H1 (cell line): ENCODE data around the gene TAS2R38. TPM values are rescaled to one million over a fixed set of nuclear protein-coding genes. Genes with fewer than 3 reads are reported as not detected.

Experiments
- CTCF ChIA-PET: fragments of 300-600 bp; sonication (Branson Sonifier 250); formaldehyde crosslinking; loops from one replicate; lab custom pipeline; 2021; ENCODE audit not compliant: partially characterized antibody; lab: Charles Lee
- POLR2A ChIA-PET: fragments of 300-600 bp; sonication (Branson Sonifier 250); formaldehyde crosslinking; loops from one replicate; lab custom pipeline; 2021; ENCODE audit warnings: inconsistent platforms; ENCODE audit not compliant: partially characterized antibody; lab: Charles Lee
- DNase-seq, 2 experiments: peaks; one replicate each; pipeline versions ENCODE4 v3.0.0 to v3.0.0-alpha.2; 2010 to 2022; ENCODE audit warnings: low spot score in 2 of 2, low read depth in 1 of 2, mixed read lengths in 1 of 2
- FAIRE-seq: peaks from 2 replicates; lab custom pipeline; 2011; peaks lifted over from hg19 to GRCh38; lab: Jason Lieb, UNC
- H2AFZ ChIP-seq: 2 replicates; pipeline ENCODE4 v1.8.1; 2012; ENCODE audit warnings: low read length, inconsistent platforms
- H2AK5ac ChIP-seq: 2 replicates; pipeline ENCODE4 v1.6.1; 2013; ENCODE audit warnings: low read depth, low read length
- H2BK120ac ChIP-seq: replicated peaks from 2 replicates; pipeline ENCODE3; 2013; ENCODE audit warnings: low read depth, low read length, inconsistent platforms
- H2BK12ac ChIP-seq: 2 replicates; pipeline ENCODE4 v1.6.1; 2013; ENCODE audit warnings: low read depth, low read length
- H2BK15ac ChIP-seq: 2 replicates; pipeline ENCODE4 v1.6.1; 2013; ENCODE audit warnings: low read length
- H2BK20ac ChIP-seq: 2 replicates; pipeline ENCODE4 v1.6.1; 2013; ENCODE audit warnings: low read length
- H2BK5ac ChIP-seq: 2 replicates; pipeline ENCODE4 v1.6.1; 2013; ENCODE audit warnings: low read depth, low read length
- H3K14ac ChIP-seq: 2 replicates; pipeline ENCODE4 v1.6.1; 2013; ENCODE audit warnings: inconsistent platforms; ENCODE audit not compliant: insufficient read length
- H3K18ac ChIP-seq: 2 replicates; pipeline ENCODE4 v1.6.1; 2013; ENCODE audit warnings: low read length; ENCODE audit errors: extremely low read depth
- H3K23ac ChIP-seq: 2 replicates; pipeline ENCODE4 v1.6.1; 2013; ENCODE audit warnings: inconsistent platforms; ENCODE audit not compliant: insufficient read length
- H3K23me2 ChIP-seq: 2 replicates; pipeline ENCODE4 v1.6.1; 2013; ENCODE audit warnings: low read depth, low read length
- H3K27ac ChIP-seq: 2 replicates; pipeline ENCODE4 v1.6.1; 2011; ENCODE audit warnings: low read depth, low read length, inconsistent platforms
- H3K27me3 ChIP-seq, 4 experiments: replicated peaks in 1 of 4; 1 replicate in 1 of 4; 2 replicates in 3 of 4; pipeline versions ENCODE4 v1.6.1 to v1.8.1; 2011 to 2013; ENCODE audit warnings: low read length in 3 of 4, mild to moderate bottlenecking in 3 of 4, inconsistent platforms in 2 of 4, mixed read lengths in 2 of 4, moderate library complexity in 1 of 4; ENCODE audit not compliant: control insufficient read depth in 3 of 4, insufficient read depth in 3 of 4; ENCODE audit errors: extremely low read depth in 1 of 4
- H3K36me3 ChIP-seq, 4 experiments: 2 replicates each; pipeline versions ENCODE4 v1.6.1 to v1.8.1; 2011 to 2013; ENCODE audit warnings: mild to moderate bottlenecking in 4 of 4, low read length in 3 of 4, moderate library complexity in 2 of 4, control low read depth in 1 of 4, inconsistent platforms in 1 of 4; ENCODE audit not compliant: insufficient read depth in 4 of 4, control insufficient read depth in 2 of 4
- H3K4ac ChIP-seq: replicated peaks from 2 replicates; pipeline ENCODE3; 2013; ENCODE audit warnings: low read length, low read depth, mixed read lengths, inconsistent platforms; ENCODE audit not compliant: insufficient read length
- H3K4me1 ChIP-seq, 4 experiments: replicated peaks in 1 of 4; 1 replicate in 1 of 4; 2 replicates in 3 of 4; pipeline versions ENCODE4 v1.6.1 to v1.8.1; 2011 to 2013; ENCODE audit warnings: low read length in 3 of 4, inconsistent platforms in 2 of 4, mixed read lengths in 1 of 4; ENCODE audit not compliant: insufficient read depth in 4 of 4, control insufficient read depth in 3 of 4
- H3K4me2 ChIP-seq, 2 experiments: 2 replicates each; pipeline versions ENCODE4 v1.6.1 to v1.8.1; 2011 to 2013; ENCODE audit warnings: low read depth in 2 of 2, low read length in 2 of 2, control low read depth in 1 of 2, inconsistent platforms in 1 of 2, mild to moderate bottlenecking in 1 of 2; ENCODE audit not compliant: insufficient read depth in 1 of 2
- H3K4me3 ChIP-seq, 4 experiments: fragments of 200-600, 300-600 bp in 1 of 4; sonication (generic), shearing (Covaris generic), sonication (Bioruptor Twin) in 1 of 4; 2 replicates each; pipeline versions ENCODE4 v1.5.1 to v1.8.1; 2011 to 2016; ENCODE audit warnings: low read length in 4 of 4, low read depth in 3 of 4, control low read depth in 2 of 4, inconsistent platforms in 2 of 4, mild to moderate bottlenecking in 2 of 4, mixed read lengths in 1 of 4, moderate library complexity in 1 of 4; ENCODE audit not compliant: insufficient read depth in 2 of 4; ENCODE audit errors: extremely low read depth in 1 of 4
- H3K56ac ChIP-seq: replicated peaks from 2 replicates; pipeline ENCODE3; 2013; ENCODE audit warnings: low read depth, mild to moderate bottlenecking, mixed read lengths, low read length, inconsistent platforms; ENCODE audit not compliant: insufficient read length
- H3K79me1 ChIP-seq: 2 replicates; pipeline ENCODE4 v1.6.1; 2013; ENCODE audit warnings: low read depth, low read length, control low read depth
- H3K79me2 ChIP-seq, 2 experiments: 2 replicates each; pipeline versions ENCODE4 v1.6.1 to v1.8.1; 2012 to 2013; ENCODE audit warnings: low read length in 2 of 2, mild to moderate bottlenecking in 2 of 2, inconsistent platforms in 1 of 2; ENCODE audit not compliant: insufficient read depth in 2 of 2, control insufficient read depth in 1 of 2
- H3K9ac ChIP-seq, 4 experiments: replicated peaks in 1 of 4; 1 replicate in 1 of 4; 2 replicates in 3 of 4; pipeline versions ENCODE4 v1.6.1 to v1.8.1; 2011 to 2013; ENCODE audit warnings: low read depth in 3 of 4, low read length in 3 of 4, control low read depth in 2 of 4, mild to moderate bottlenecking in 2 of 4, moderate library complexity in 2 of 4, inconsistent platforms in 1 of 4; ENCODE audit errors: extremely low read depth in 1 of 4
- H3K9me3 ChIP-seq, 2 experiments: 2 replicates each; pipeline versions ENCODE4 v1.6.1 to v1.8.1; 2012 to 2013; ENCODE audit warnings: mild to moderate bottlenecking in 2 of 2, moderate library complexity in 2 of 2, control low read depth in 1 of 2, inconsistent platforms in 1 of 2, low read depth in 1 of 2, low read length in 1 of 2, mixed read lengths in 1 of 2; ENCODE audit not compliant: insufficient read depth in 2 of 2
- H4K20me1 ChIP-seq, 2 experiments: replicated peaks in 1 of 2; 2 replicates each; pipeline versions ENCODE3 to v1.8.1; 2011 to 2013; ENCODE audit warnings: inconsistent platforms in 2 of 2, low read length in 2 of 2, mild to moderate bottlenecking in 1 of 2; ENCODE audit not compliant: insufficient read depth in 2 of 2, control insufficient read depth in 1 of 2
- H4K5ac ChIP-seq: 2 replicates; pipeline ENCODE4 v1.6.1; 2013; ENCODE audit warnings: low read length, low read depth, mixed read lengths, inconsistent platforms; ENCODE audit not compliant: insufficient read length
- H4K8ac ChIP-seq: 2 replicates; pipeline ENCODE4 v1.8.0; 2013; ENCODE audit warnings: mild to moderate bottlenecking, moderate library complexity, low read length, inconsistent platforms; ENCODE audit not compliant: insufficient read depth; ENCODE audit errors: extremely low read depth
- H4K91ac ChIP-seq: replicated peaks from 2 replicates; pipeline ENCODE3; 2013; ENCODE audit warnings: low read length, mixed read lengths, inconsistent platforms; ENCODE audit not compliant: insufficient read length
- SP1 ChIP-seq: IDR thresholded peaks from 2 replicates; pipeline ENCODE4 v1.6.1; 2011; ENCODE audit warnings: low read depth, low read length
- WGBS, 2 experiments: shearing (Covaris generic) in 1 of 2; methylation state at CpG; one replicate each; pipeline versions ENCODE4 v1.1.6 to v1.1.7; 2013 to 2015; ENCODE audit warnings: low lambda C conversion rate in 2 of 2, mixed read lengths in 2 of 2, inconsistent platforms in 1 of 2, low coverage in 1 of 2, missing lambda C conversion rate in 1 of 2; ENCODE audit not compliant: insufficient replicate concordance in 2 of 2, insufficient coverage in 1 of 2, insufficient read length in 1 of 2; ENCODE audit errors: extremely low coverage in 1 of 2, missing lambda C conversion rate in 1 of 2; 5-methylcytosine and 5-hydroxymethylcytosine counted together
- polyA plus RNA-seq, 7 experiments: library from polyadenylated mRNA; depleted of rRNA in 3 of 7; stranded (reverse) in 5 of 7; unstranded in 2 of 7; fragments of >200 nt in 5 of 7; fragments of 200-250 nt in 2 of 7; gene quantifications; 1 replicate in 5 of 7; 2 replicates in 1 of 7; 4 replicates in 1 of 7; pipeline versions ENCODE4 v1.2.1 to v1.2.3, GENCODE V29; 2011 to 2013; ENCODE audit warnings: missing spikeins in 2 of 7, mixed read lengths in 2 of 7
- total RNA-seq: library from RNA; stranded (reverse); fragmentation: NEBNext Ultra II Directional; extraction: Animal tissue kit (Norgen Biotek cat#: 25700); gene quantifications from 2 replicates; pipeline ENCODE4 v1.2.1, GENCODE V29; 2021

Gene TAS2R38
- total and polyA plus RNA-seq, 2 of the 8 experiments (the other 6 are each of a cell fraction or from before 2014, with no cell fraction given), result 0.11 TPM; not detected in 1

DNA sequence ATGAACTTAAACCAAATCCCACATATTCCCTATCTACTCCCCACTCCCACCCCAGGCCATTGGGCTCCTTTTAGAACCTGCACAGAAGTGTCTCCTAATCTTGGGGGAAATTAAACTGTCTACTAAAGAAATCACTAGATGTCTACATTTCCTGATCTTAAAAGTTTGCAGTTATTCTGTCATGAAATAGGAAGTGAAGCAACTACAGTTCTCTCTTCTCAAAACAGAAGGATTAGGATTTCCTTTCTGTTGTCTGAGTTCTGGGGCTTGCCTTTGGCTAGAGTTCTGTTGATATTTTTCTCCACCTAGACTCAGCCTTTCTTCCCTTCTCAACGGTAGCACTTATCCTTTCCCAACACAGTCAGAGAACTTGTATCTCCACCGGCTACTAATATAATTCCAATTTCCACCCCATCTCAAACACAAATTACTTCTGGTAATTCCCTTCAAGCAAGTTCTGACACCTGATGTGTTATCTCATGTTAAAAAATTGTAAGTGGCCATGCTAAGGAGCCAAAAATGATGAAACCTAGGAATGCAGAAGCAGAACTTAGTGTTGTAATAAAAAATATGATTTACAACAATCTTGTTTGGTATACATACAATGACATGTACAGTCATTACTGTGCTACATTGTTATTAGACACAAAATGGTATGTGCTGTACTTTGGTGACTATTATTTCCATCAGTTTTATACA, 45.3 kb downstream of the TAS2R38 start:
- POLR2A ChIA-PET, result no interaction called here
- Histone ChIP-seq H3K4me1 (peaks cover 0 to 3% (median 1%) of the 10 kb centered on the region in 4 experiments; a peak in 2 of 7 replicates), H3K23me2 (peaks cover 2% of the 10 kb centered on the region; the same call in 1 of the 2 replicates), H2BK5ac (no peak overlapping the region), H2BK120ac (no peak overlapping the region), H2AFZ (no peak overlapping the region), H2BK15ac (no peak overlapping the region), H3K4ac (no peak overlapping the region), H3K4me2 (no peak overlapping the region), H3K27me3 (no peaks in the 10 kb centered on the region), H3K36me3 (no peaks in the 10 kb centered on the region), H3K79me1 (no peaks in the 10 kb centered on the region), H3K14ac (no peak overlapping the region), H2BK20ac (no peak overlapping the region), H4K8ac (no peak overlapping the region), H4K91ac (no peak overlapping the region), H3K56ac (no peak overlapping the region), H4K20me1 (no peaks in the 10 kb centered on the region), H3K9ac (no peak overlapping the region), H3K27ac (no peak overlapping the region), H3K79me2 (no peaks in the 10 kb centered on the region), H2BK12ac (no peak overlapping the region), H4K5ac (no peak overlapping the region), H3K23ac (no peak overlapping the region), H3K9me3 (no peaks in the 10 kb centered on the region), H2AK5ac (no peak overlapping the region), H3K4me3 (no peak overlapping the region), H3K18ac (no peak overlapping the region)
- no peak for TF ChIP-seq SP1
- DNase-seq (no peak), FAIRE-seq (no peak)
- CTCF ChIA-PET, result interaction anchor here (0.9 kb wide), 1 partner anchor 46 kb away, joined by 3 read pairs; no protein-coding TSS in a partner anchor
- 89% methylated on average over 2 of the region's 2 CpGs; no CpG with 5 or more reads in 1 of the 2 experiments for WGBS, 2 experiments

Other genes with a start within 250 kb of the TAS2R38 start
- gene SSBP1, start 235.4 kb downstream of the TAS2R38 start, total RNA-seq, result 254 and 259 TPM in 2 replicates
- gene SSBP1, start 235.4 kb downstream of the TAS2R38 start, polyA plus RNA-seq (2011; rRNA removed), result 65.7 and 136 TPM in 2 replicates
- gene TAS2R3, start 209.7 kb downstream of the TAS2R38 start, total RNA-seq, result 0.59 and 0.99 TPM in 2 replicates
- gene TAS2R3, start 209.7 kb downstream of the TAS2R38 start, polyA plus RNA-seq (2011; rRNA removed), result 0.48 and 0.49 TPM in 2 replicates
- 1.3 TPM in 2 replicates for gene TAS2R4, start 197.1 kb downstream of the TAS2R38 start, total RNA-seq
- 0.86 and 0.88 TPM in 2 replicates for gene TAS2R4, start 197.1 kb downstream of the TAS2R38 start, polyA plus RNA-seq (2011; rRNA removed)
- 0.84 and 1.5 TPM in 2 replicates for gene TAS2R5, start 183.6 kb downstream of the TAS2R38 start, total RNA-seq
- 3.9 and 6.2 TPM in 2 replicates for gene TAS2R5, start 183.6 kb downstream of the TAS2R38 start, polyA plus RNA-seq (2011; rRNA removed)
- gene PRSS37, start 132.3 kb downstream of the TAS2R38 start, total RNA-seq, result not detected in 2 replicates
- not detected in 2 replicates for gene PRSS37, start 132.3 kb downstream of the TAS2R38 start, polyA plus RNA-seq (2011; rRNA removed)
- gene OR9A4, start 57.4 kb downstream of the TAS2R38 start, total RNA-seq, result not detected in 2 replicates
- not detected in 2 replicates for gene OR9A4, start 57.4 kb downstream of the TAS2R38 start, polyA plus RNA-seq (2011; rRNA removed)
- not detected in 2 replicates for gene CLEC5A, start 26.8 kb downstream of the TAS2R38 start, total RNA-seq
- gene CLEC5A, start 26.8 kb downstream of the TAS2R38 start, polyA plus RNA-seq (2011; rRNA removed), result not detected in 2 replicates
- 0.06 TPM in 2 replicates for gene MGAM, start 22.1 kb upstream of the TAS2R38 start, total RNA-seq
- gene MGAM, start 22.1 kb upstream of the TAS2R38 start, polyA plus RNA-seq (2011; rRNA removed), result 0.03 and 0.05 TPM in 2 replicates
- gene MGAM2, start 137.9 kb upstream of the TAS2R38 start, total RNA-seq, result not detected in 2 replicates
- gene MGAM2, start 137.9 kb upstream of the TAS2R38 start, polyA plus RNA-seq (2011; rRNA removed), result 0.02 and 0.03 TPM in 2 replicates